ENCODE measurements around the gene GABPB1.

The GABPB1 gene

GRCh38 chr15:50339717-50340116 lies 15.3 kb downstream of the GABPB1 start:
- Histone ChIP-seq H3K27ac (ENCODE audit: low read depth, low read length, poor library complexity, severe bottlenecking) (no peak overlapping the region), H3K4me2 (ENCODE audit: low read length) (no peak overlapping the region), H3K79me2 (ENCODE audit: insufficient read depth, low read length) (peaks cover 16% of the 10 kb centered on the region), H3K4me3 (ENCODE audit: low read depth, low read length, poor library complexity, severe bottlenecking) (no peak overlapping the region), H2AFZ (ENCODE audit: low read length) (no peak overlapping the region), H3K9ac (ENCODE audit: low read length) (no peak overlapping the region), H3K27me3 (ENCODE audit: insufficient read depth, low read length) (no peaks in the 10 kb centered on the region), H4K20me1 (ENCODE audit: insufficient read depth, low read length) (no peaks in the 10 kb centered on the region), H3K36me3 (ENCODE audit: insufficient read depth, low read length) (no peaks in the 10 kb centered on the region; the same call in 1 of the 2 replicates), H3K9me2 (ENCODE audit: low read depth, low read length) (no peaks in the 10 kb centered on the region), H3K9me3 (ENCODE audit: low read length) (no peaks in the 10 kb centered on the region), H3K4me1 (ENCODE audit: insufficient read depth, low read length, severe bottlenecking) (peaks cover 4% of the 10 kb centered on the region), H3F3A (ENCODE audit: insufficient read depth, low read length) (no peaks in the 10 kb centered on the region)
- TF ChIP-seq CTCF (IDR thresholded peaks at IDR 0.05; ENCODE audit: low read length) (no peak), EZH2 (IDR thresholded peaks at IDR 0.05; ENCODE audit: borderline replicate concordance, low read length) (no peak)

- no peaks in the 10 kb centered on the region for H3K9me3 ChIP-seq (ENCODE audit: low read length)
- H3K27me3 ChIP-seq (ENCODE audit: insufficient read depth, low read length), result no peaks in the 10 kb centered on the region
- H3K4me1 ChIP-seq (ENCODE audit: insufficient read depth, low read length, severe bottlenecking), result peaks cover 4% of the 10 kb centered on the region
- no peak overlapping the region for H3K4me2 ChIP-seq (ENCODE audit: low read length)
- no peaks in the 10 kb centered on the region for H4K20me1 ChIP-seq (ENCODE audit: insufficient read depth, low read length)
- H3K36me3 ChIP-seq (ENCODE audit: insufficient read depth, low read length), result no peaks in the 10 kb centered on the region; the same call in 1 of the 2 replicates
- no peaks in the 10 kb centered on the region for H3F3A ChIP-seq (ENCODE audit: insufficient read depth, low read length)
- H3K27ac ChIP-seq (ENCODE audit: low read depth, low read length, poor library complexity, severe bottlenecking), result no peak overlapping the region
- TF ChIP-seq EZH2 (IDR thresholded peaks at IDR 0.05; ENCODE audit: borderline replicate concordance, low read length) (no peak), CTCF (IDR thresholded peaks at IDR 0.05; ENCODE audit: low read length) (no peak)
- peaks cover 30% of the 10 kb centered on the region for H3K79me2 ChIP-seq (ENCODE audit: insufficient read depth, low read length)
- no peak overlapping the region for H2AFZ ChIP-seq (ENCODE audit: low read length)
- no peak overlapping the region for H3K9ac ChIP-seq (ENCODE audit: low read length)
- H3K4me3 ChIP-seq (ENCODE audit: low read depth, low read length, poor library complexity, severe bottlenecking), result no peak overlapping the region
- H3K9me2 ChIP-seq (ENCODE audit: low read depth, low read length), result no peaks in the 10 kb centered on the region
Observed at GRCh38 chr15:50335251-50335650, 19.7 kb downstream of the GABPB1 start.

- Histone ChIP-seq H3K4me1 (ENCODE audit: insufficient read depth, low read length, severe bottlenecking) (peaks cover 4% of the 10 kb centered on the region), H3K27ac (ENCODE audit: low read depth, low read length, poor library complexity, severe bottlenecking) (no peak overlapping the region), H3F3A (ENCODE audit: insufficient read depth, low read length) (no peaks in the 10 kb centered on the region), H3K4me3 (ENCODE audit: low read depth, low read length, poor library complexity, severe bottlenecking) (no peak overlapping the region), H2AFZ (ENCODE audit: low read length) (no peak overlapping the region), H3K9ac (ENCODE audit: low read length) (no peak overlapping the region), H3K36me3 (ENCODE audit: insufficient read depth, low read length) (no peaks in the 10 kb centered on the region; the same call in 1 of the 2 replicates), H3K27me3 (ENCODE audit: insufficient read depth, low read length) (no peaks in the 10 kb centered on the region), H3K4me2 (ENCODE audit: low read length) (no peak overlapping the region), H3K79me2 (ENCODE audit: insufficient read depth, low read length) (peaks cover 24% of the 10 kb centered on the region; the same call in 1 of the 2 replicates), H3K9me3 (ENCODE audit: low read length) (no peaks in the 10 kb centered on the region), H3K9me2 (ENCODE audit: low read depth, low read length) (no peaks in the 10 kb centered on the region), H4K20me1 (ENCODE audit: insufficient read depth, low read length) (no peaks in the 10 kb centered on the region)
- no peak for TF ChIP-seq EZH2 (IDR thresholded peaks at IDR 0.05; ENCODE audit: borderline replicate concordance, low read length)
- no peak for TF ChIP-seq CTCF (IDR thresholded peaks at IDR 0.05; ENCODE audit: low read length)
Observed at GRCh38 chr15:50333229-50333628, 21.8 kb downstream of the GABPB1 start.
